ENCODE data around the gene MAGEB3. TPM values are rescaled to one million over a fixed set of nuclear protein-coding genes. Genes with fewer than 3 reads are reported as not detected.

The MAGEB3 gene
- total and polyA plus RNA-seq, 9 of the 15 experiments (the other 6 are each of a cell fraction or from before 2014, with no cell fraction given): 0.07 to 0.11 TPM; not detected in 7

DNA sequence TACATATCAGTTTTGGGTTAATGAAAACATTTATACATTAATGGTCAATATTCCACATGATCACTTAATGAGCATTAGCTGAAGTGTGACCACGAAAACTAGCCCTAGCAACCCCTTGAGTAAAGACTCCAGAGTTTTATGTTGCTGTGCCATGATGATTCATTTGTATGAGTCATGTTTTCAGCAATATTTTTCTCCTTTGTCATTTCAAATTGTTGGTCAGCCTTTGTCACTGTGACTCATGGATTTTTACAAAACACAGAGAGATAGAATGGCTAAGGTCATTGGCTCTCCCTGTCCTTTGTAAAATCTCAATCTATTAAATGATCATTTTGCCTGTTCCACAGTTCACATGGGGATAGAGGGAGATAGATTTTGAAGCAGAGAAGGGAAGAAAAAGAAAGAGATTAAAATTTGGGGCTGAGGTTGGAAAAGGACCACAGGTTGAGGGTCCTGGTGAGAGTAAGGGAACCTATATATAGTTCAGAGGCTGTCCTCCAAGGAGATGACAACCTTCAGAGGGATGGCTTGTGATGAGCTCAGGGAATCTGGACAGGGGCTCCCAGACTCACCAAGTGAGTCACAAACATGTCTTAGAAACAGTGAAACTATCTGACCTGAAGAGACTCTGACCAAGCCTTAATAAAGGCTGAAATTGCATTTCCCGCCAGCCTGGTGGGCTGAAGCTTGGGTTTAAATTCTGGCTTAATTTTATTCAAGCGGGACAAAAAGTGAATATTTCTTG lies 53.2 kb downstream of the MAGEB3 start (continued):
- no peak for TF ChIP-seq TAF15 (IDR thresholded peaks at IDR 0.05; ENCODE audit: low read depth, low read length)
- TF ChIP-seq NFE2 (IDR thresholded peaks at IDR 0.05; ENCODE audit: low read depth): peak; percentile 95
- TF ChIP-seq ZNF274 (IDR thresholded peaks at IDR 0.05; ENCODE audit: borderline replicate concordance, low read depth, low read length): no peak
- TF ChIP-seq PHTF2 (CRISPR knock-in tag; IDR thresholded peaks at IDR 0.05): no peak
- TF ChIP-seq KLF1 (tag; IDR thresholded peaks at IDR 0.05): no peak
- TF ChIP-seq MTA2 (IDR thresholded peaks at IDR 0.05; ENCODE audit: low read depth): no peak
- TF ChIP-seq ZNF143 (CRISPR knock-in tag; IDR thresholded peaks at IDR 0.05): no peak
- peak in 1 of 2 experiments; percentile 4; a peak in 1 of 4 replicates for TF ChIP-seq RCOR1 (IDR thresholded peaks at IDR 0.05; ENCODE audit: borderline replicate concordance in 1 of 2, low read depth in 2 of 2, low read length in 2 of 2)
- TF ChIP-seq TAF9B (IDR thresholded peaks at IDR 0.05; ENCODE audit: partially characterized antibody): peak; percentile 80
- no peak for TF ChIP-seq ZBED1 (IDR thresholded peaks at IDR 0.05)
- no peak for TF ChIP-seq CTCFL (IDR thresholded peaks at IDR 0.05; ENCODE audit: borderline replicate concordance, insufficient read depth, low read depth, low read length, poor library complexity, severe bottlenecking)
- peak in 1 of 2 experiments; percentile 21 for TF ChIP-seq AFF1 (IDR thresholded peaks at IDR 0.05; ENCODE audit: low read depth in 1 of 2, partially characterized antibody in 2 of 2)
- peak; percentile 92 for TF ChIP-seq SMARCA4 (IDR thresholded peaks at IDR 0.05)
- TF ChIP-seq, protein P1, sequence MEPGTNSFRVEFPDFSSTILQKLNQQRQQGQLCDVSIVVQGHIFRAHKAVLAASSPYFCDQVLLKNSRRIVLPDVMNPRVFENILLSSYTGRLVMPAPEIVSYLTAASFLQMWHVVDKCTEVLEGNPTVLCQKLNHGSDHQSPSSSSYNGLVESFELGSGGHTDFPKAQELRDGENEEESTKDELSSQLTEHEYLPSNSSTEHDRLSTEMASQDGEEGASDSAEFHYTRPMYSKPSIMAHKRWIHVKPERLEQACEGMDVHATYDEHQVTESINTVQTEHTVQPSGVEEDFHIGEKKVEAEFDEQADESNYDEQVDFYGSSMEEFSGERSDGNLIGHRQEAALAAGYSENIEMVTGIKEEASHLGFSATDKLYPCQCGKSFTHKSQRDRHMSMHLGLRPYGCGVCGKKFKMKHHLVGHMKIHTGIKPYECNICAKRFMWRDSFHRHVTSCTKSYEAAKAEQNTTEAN (CRISPR knock-in tag; IDR thresholded peaks at IDR 0.05): no peak
- TF ChIP-seq, protein P2, sequence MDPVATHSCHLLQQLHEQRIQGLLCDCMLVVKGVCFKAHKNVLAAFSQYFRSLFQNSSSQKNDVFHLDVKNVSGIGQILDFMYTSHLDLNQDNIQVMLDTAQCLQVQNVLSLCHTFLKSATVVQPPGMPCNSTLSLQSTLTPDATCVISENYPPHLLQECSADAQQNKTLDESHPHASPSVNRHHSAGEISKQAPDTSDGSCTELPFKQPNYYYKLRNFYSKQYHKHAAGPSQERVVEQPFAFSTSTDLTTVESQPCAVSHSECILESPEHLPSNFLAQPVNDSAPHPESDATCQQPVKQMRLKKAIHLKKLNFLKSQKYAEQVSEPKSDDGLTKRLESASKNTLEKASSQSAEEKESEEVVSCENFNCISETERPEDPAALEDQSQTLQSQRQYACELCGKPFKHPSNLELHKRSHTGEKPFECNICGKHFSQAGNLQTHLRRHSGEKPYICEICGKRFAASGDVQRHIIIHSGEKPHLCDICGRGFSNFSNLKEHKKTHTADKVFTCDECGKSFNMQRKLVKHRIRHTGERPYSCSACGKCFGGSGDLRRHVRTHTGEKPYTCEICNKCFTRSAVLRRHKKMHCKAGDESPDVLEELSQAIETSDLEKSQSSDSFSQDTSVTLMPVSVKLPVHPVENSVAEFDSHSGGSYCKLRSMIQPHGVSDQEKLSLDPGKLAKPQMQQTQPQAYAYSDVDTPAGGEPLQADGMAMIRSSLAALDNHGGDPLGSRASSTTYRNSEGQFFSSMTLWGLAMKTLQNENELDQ (CRISPR knock-in tag; IDR thresholded peaks at IDR 0.05; ENCODE audit: borderline replicate concordance): no peak
- TF ChIP-seq ESRRB (CRISPR knock-in tag; IDR thresholded peaks at IDR 0.05; ENCODE audit: borderline replicate concordance): no peak
- no peak for TF ChIP-seq TAF7 (tag; IDR thresholded peaks at IDR 0.05)
- TF ChIP-seq STAT5B (CRISPR knock-in tag; IDR thresholded peaks at IDR 0.05): no peak
- no peak for TF ChIP-seq ZNF232 (CRISPR knock-in tag; IDR thresholded peaks at IDR 0.05)
